PFSK-1 (cell line): ENCODE results near the gene HPCAL1.

Experiments used
- POLR2AphosphoS5 ChIP-seq: IDR thresholded peaks from 2 replicates; pipeline ENCODE4 v1.6.1; 2012; ENCODE audit warnings: low read depth, mild to moderate bottlenecking, control low read depth, low read length, moderate library complexity
- SIN3A ChIP-seq: IDR thresholded peaks from 2 replicates; pipeline ENCODE4 v1.6.1; 2012; ENCODE audit warnings: mild to moderate bottlenecking, low read length, moderate library complexity, borderline replicate concordance; ENCODE audit not compliant: insufficient read depth

DNA sequence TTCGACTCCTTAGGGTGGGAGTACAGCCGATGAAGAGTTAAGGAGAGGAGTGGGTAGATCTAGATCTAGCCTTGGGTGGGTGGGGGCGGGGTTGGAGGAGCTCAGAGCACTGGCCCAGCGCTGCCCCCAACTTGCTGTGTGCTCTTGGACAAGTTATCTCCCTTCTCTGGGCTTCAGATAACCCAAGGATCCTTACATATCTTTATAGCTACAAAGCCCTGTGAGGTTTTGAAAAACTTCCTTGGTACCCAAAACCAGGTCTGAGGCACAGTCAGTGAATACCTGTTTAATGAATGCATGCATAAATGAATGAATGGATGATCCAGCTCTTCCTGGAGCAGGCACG lies 146.8 kb downstream of the HPCAL1 start:
- no peak for TF ChIP-seq POLR2AphosphoS5
- no peak for TF ChIP-seq SIN3A
